CD4-positive, alpha-beta T cell treated with Interleukin-21 for 1 hour (primary cell): ENCODE results near the gene TMF1.
A peak's percentile ranks its signal among the peaks of the same experiment; 100 is the strongest.

Source experiments
- DNase-seq: peaks from one replicate; pipeline ENCODE4 v3.0.0-alpha.2; 2020

Gene TMF1, protein sequence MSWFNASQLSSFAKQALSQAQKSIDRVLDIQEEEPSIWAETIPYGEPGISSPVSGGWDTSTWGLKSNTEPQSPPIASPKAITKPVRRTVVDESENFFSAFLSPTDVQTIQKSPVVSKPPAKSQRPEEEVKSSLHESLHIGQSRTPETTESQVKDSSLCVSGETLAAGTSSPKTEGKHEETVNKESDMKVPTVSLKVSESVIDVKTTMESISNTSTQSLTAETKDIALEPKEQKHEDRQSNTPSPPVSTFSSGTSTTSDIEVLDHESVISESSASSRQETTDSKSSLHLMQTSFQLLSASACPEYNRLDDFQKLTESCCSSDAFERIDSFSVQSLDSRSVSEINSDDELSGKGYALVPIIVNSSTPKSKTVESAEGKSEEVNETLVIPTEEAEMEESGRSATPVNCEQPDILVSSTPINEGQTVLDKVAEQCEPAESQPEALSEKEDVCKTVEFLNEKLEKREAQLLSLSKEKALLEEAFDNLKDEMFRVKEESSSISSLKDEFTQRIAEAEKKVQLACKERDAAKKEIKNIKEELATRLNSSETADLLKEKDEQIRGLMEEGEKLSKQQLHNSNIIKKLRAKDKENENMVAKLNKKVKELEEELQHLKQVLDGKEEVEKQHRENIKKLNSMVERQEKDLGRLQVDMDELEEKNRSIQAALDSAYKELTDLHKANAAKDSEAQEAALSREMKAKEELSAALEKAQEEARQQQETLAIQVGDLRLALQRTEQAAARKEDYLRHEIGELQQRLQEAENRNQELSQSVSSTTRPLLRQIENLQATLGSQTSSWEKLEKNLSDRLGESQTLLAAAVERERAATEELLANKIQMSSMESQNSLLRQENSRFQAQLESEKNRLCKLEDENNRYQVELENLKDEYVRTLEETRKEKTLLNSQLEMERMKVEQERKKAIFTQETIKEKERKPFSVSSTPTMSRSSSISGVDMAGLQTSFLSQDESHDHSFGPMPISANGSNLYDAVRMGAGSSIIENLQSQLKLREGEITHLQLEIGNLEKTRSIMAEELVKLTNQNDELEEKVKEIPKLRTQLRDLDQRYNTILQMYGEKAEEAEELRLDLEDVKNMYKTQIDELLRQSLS

GRCh38 chr3:69051756-69052471 is at the start of gene TMF1:
Gene TMF1, minus strand, starts transcription at chr3:69052333. Its CDS starts 247 bp downstream, at chr3:69052086.
- peak; percentile 98 for DNase-seq

- DNase-seq = no peak
Observed at GRCh38 chr3:69099576-69099975, 47.4 kb upstream of the TMF1 start.

DNA sequence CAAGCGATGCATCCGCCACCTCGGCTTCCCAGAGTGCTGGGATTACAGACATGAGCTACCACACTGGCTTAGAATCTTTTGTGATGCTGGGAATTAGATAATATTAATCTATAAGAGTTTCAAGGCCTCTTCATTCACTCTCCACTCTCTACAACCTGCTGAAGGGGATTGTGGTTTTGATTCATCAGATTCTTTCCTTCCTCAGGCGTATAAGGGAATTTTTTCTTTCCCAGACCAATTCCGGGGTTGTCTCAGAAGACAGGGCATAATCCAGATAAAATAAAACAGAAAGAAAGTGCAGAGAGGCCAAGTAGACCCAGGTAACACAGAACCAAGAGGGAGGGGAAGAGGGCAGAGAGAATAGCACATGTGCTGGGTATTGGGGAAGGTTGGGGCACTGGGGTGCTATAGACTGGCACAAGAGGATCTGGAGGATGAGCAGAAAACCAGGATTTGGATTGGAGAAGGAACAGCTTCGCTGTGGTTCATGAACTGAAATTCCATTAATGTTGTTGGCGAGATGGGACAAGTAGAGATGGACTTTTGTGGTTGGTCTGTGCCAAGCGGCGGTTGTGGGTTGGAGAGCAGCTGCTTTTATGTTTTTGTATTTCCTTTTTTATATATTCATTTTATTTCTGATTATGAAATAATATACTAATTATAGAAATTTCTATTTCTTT is 45.4 kb upstream of the TMF1 start:
- no peak for DNase-seq

DNA sequence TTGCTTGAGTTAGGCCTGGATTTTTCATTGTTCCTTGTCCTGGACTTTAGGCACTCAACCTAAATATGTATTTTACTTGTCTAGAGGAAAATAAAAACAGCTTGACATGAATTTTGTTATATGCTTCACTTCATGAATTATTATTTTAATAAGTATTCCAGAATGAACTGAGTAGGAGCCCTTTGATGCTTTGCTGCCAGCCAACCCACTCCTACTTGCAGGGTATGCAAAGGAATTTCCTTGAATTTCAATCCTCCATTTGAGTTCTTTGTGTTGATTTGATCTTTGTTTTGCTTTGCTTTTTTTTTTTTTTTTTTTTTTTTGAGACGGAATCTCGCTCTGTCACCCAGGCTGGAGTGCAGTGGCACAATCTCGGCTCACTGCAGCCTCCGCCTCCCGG is 44.2 kb upstream of the TMF1 start:
- no peak for DNase-seq

DNA sequence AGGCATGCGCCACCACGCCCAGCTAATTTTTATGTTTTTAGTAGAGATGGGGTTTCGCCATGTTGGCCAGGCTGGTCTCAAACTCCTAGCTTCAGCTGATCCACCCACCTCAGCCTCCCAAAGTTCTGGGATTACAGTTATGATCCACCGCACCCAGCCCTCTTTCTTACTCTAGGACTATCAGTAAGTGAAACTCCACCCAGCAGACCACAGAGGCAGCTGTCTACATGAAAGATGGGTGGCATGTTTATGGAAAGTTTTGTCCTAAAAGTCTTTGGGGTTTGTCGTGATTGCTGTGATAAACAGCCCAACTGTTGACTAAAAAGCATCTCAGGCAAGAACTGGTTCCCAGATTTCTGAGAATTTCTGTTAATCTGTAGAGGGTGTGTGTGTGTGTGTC is 43.5 kb upstream of the TMF1 start:
- DNase-seq = peak; percentile 34

- DNase-seq = no peak
Observed at GRCh38 chr3:69094467-69095205, 42.5 kb upstream of the TMF1 start.

DNA sequence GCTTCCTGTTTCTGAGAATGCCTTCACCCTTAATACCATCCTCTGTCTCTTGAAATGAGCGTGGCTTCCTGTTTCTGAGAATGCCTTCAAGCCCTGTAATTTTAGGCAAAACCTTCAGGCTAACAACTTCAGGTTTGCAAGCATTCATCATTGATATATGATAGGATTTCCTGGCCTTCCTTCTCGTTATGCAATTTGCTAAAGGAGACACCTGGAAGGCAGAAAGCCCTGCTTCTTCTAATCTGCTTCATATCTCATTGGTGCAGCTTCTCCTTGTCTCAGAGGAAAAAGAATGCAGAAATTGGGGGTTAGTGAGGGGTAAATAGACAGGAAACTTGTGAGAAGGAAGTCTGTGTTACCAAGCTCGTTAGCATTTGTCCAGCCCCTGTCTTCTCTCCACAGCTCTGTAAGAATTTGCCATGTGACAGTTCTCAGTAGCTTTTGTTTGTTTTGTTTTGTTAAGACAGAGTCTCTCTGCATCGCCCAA is 39.9 kb upstream of the TMF1 start:
- peak; percentile 60 for DNase-seq

DNA sequence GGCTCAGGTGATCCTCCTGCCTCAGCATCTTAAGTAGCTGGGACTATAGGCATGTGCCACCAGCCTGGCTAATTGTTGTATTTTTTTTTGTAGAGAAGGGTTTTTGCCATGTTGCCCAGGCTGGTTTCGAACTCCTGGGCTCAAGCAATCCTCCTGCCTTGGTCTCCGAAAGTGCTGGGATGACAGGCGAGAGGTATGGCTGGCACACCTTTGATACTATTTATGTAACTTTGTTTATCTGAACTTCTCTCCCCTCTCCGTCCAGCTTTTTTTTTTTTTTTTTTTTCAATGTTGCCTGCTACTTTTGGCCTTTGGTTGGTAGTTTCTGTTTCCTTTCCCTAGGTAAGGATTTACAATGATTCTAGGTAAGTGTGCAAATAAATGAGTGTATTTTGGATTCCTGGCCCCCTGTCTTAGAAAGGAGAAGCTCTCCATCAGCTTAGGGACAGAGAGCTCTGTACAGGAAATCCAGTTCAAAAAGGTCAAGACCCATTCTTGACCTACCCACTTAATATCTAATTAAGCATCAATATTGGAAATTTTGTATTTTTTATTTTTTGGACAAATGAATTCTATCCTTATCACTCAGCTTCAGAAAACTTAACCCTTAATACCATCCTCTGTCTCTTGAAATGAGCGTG is 39.4 kb upstream of the TMF1 start:
- no peak for DNase-seq

DNA sequence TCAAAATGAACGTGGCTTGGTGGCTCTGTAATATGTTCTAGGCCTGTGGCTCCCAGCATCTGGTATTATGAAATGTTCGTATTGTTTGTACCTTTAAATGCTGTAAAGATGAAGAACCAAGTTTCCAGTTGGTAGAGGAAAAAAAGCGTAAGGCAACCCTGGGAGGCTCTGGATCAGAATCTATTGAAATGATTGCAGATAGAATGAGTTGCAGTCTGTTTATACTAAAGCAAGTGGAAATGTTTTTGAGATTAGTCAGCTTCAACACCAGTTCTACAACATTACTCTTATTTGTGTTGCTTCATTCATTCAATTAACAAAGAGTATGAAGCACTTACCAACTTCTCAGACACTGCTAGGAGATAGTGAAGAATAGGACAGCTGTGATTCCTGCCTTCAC is 37.9 kb upstream of the TMF1 start:
- DNase-seq = no peak

DNA sequence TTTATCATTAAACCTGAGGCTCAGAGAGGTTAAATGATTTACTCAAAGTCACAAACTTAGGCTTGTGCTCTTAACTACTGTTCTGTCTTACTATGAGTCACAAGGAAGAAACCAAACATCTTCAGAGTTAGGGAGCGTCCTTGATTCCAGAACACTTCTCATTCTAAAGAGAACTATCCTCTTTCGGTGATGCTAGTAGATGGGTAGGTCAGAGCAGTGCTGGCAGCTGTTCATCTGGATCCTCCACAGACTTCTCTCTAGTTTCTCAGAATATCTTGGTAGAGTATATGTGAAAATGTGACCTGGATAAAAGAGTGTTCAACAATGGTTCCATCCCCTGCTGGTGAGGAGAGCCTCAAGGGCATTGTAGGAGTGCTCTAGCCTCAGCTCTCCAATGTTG is 35.9 kb upstream of the TMF1 start:
- no peak for DNase-seq

GRCh38 chr3:69087030-69087791 is 35.1 kb upstream of the TMF1 start:
- no peak for DNase-seq

DNA sequence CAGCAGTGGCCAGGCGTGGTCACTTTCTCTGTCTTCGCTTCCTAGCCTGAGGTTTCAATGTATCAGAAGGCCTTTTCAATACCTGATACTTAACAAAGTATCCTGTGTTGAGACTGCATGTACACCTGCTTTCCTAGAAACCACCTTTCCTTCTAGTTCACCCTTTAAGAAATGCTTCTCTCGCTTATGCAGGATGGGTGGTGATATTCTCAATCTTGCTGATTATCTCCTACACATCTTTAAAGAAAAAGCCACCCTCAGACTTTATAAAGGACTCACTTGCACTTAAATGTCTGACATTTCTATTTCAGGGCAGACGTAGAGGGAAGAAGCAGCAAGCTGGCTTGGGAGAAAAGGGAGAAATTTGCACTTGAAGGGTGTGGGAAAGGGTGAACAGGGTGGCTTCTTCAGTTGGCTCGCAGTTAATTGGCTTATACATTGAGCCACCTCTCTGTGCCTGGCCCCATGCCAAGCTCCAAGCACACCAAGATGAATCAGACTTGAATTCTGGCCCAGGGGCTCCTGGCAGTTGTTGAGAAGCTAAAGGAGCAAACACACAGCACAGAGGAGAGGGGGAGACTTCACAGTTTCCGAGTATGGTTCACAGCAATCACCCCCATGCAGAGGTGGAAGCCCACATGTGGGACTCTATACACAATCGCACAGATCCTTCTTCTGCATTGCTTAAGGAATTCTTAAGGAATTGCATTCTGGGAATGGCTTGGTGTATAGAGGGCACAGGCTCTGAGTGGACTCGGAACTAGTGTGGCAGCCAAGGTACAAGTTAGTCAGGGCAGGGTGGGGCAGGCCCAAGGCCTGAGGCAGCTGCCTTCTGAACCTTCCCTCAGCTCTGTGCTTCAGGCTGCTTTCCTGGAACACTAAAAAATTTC is 33.9 kb upstream of the TMF1 start:
- peak; percentile 63 for DNase-seq

DNA sequence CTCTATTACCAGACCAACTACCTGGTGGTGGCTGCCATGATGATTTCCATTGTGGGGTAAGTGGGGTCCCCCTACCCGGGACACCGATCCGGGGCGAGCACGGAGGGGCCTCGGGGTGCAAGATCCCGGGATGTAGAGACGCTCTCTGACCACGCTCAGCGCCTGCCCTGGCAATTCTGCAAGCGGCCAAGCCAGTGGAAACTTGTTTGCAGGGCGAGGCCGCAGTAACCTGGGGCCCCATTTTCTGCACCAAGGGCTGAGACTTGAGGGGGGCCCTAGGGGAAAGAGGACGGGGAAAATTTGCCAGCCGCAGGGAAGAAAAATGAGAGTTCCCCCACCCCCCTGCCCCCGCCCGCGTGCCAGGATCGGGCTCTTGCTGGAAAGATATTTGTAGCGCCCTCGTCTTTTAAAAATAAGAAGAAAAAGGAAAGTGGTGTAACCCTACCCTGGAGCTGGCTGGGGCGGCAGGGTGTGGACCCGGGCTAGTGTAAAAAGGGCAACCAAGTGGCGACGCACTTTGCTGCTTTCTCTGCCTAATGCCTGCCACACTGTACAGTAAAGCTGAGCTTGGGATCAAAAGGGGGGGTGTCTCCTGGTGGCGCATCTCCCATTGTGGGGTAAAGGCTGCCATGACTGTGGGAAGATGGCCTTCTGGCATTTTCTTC is 33.2 kb upstream of the TMF1 start:
- no peak for DNase-seq

- peak; percentile 94 for DNase-seq
Observed at GRCh38 chr3:69084326-69085167, 32.4 kb upstream of the TMF1 start, which contains the start of gene ARL6IP5. Gene ARL6IP5, plus strand, starts transcription at chr3:69084937. Its CDS starts 111 bp downstream, at chr3:69085048.

- DNase-seq = peak; percentile 87
Observed at GRCh38 chr3:69082805-69083204, 30.7 kb upstream of the TMF1 start.

DNA sequence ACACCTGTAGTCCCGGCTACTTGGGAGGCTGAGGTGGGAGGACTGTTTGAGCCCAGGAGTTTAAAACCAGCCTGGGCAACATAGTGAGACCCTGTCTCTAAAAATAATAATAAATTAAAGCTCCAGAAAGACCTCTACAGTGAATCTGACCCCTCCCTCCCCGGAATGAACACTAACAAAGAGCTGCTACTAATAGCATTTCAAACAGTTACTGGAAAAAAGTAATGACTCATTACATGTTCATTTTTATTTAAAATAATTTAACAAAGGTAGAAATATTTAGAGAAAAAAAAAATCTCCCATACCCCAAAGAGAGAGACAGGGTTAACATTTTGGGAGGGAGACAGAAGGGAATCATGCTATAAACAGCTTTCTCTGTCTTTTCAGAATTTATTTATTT is 30.2 kb upstream of the TMF1 start:
- no peak for DNase-seq

GRCh38 chr3:69081583-69082262 is 29.6 kb upstream of the TMF1 start:
- DNase-seq = no peak
